GM12801 (cell line): ENCODE measurements around the gene CRACDL.

Source experiments
- TF ChIP-seq, protein P1 (sequence below): IDR thresholded peaks from one replicate; pipeline ENCODE4 v1.5.1; 2011; ENCODE audit warnings: control low read depth; ENCODE audit not compliant: insufficient read length; ENCODE audit errors: extremely low read depth

The CRACDL gene

DNA sequence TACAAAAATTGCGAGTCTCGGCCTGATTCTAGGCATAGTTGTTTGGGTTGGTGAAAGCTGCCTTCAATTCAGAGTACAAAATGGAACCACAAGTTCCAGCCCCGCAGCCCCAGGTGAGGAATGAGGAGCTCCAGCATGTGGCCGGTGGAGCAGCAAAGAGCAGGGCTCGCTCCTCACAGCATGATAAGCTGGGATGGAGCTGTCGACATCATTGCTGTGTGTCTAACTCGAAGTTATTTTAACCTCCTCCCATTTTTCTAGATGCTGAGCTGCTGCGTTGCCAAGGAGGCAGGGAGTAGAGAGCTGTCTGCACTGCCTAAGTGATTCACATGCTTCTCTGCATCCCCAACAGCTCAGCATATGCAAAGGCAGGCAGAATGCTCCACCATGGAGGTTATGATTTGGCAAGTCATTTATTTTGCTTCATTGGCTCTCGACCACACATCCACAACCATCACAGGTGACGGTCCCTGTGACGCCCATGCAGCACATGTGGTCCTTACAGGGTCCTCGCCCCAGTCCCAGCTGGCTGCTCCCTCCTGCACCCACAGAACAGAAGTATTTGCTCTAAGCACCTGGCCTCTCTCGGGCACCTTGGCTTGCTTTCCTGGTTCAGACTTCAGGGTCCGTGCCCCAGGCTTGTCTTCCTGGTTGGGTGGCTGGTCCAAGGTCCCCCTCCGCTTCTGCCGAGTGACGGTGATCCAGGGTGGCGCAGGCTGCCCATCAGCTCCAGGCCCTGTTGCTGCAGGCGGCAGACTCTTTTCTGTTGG lies 139.1 kb downstream of the CRACDL start:
- TF ChIP-seq, protein P1, sequence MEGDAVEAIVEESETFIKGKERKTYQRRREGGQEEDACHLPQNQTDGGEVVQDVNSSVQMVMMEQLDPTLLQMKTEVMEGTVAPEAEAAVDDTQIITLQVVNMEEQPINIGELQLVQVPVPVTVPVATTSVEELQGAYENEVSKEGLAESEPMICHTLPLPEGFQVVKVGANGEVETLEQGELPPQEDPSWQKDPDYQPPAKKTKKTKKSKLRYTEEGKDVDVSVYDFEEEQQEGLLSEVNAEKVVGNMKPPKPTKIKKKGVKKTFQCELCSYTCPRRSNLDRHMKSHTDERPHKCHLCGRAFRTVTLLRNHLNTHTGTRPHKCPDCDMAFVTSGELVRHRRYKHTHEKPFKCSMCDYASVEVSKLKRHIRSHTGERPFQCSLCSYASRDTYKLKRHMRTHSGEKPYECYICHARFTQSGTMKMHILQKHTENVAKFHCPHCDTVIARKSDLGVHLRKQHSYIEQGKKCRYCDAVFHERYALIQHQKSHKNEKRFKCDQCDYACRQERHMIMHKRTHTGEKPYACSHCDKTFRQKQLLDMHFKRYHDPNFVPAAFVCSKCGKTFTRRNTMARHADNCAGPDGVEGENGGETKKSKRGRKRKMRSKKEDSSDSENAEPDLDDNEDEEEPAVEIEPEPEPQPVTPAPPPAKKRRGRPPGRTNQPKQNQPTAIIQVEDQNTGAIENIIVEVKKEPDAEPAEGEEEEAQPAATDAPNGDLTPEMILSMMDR = no peak

DNA sequence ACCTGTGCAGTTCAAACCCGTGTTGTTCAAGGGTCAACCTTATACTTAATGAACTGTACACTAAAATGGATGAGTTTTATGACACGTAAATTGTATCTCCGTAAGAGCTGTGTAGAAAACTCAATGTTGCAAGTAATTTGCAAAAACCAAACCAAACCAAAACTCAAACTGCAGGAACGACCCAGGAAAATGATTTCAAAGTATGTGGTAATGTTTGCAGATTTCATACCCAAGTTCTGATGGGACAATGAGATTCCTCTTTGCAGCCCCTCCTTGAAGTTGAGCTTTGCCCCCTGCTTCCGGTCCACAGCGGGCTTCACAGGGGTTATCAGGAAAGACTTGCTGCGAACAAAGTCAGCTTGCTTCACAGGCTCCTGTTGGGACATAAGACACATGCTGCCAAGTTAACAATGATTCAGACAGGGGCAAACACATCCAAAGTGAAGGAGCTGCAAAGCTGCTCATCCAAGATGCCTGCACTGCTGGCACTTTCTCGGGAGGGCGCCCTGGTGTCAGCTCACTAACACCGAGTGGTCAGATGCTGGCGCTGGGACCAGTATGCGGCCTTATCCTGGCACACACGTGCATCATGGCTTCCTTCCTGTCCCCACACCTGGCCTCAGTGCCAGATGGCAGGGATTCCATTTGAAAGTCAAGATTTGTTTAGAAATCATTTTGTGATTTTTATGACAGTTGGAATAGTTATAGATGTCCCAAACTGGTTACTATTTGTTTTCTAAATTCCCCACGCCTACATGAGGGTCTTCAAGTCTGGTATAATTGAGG lies 139.9 kb downstream of the CRACDL start:
- TF ChIP-seq, protein P1 = no peak

DNA sequence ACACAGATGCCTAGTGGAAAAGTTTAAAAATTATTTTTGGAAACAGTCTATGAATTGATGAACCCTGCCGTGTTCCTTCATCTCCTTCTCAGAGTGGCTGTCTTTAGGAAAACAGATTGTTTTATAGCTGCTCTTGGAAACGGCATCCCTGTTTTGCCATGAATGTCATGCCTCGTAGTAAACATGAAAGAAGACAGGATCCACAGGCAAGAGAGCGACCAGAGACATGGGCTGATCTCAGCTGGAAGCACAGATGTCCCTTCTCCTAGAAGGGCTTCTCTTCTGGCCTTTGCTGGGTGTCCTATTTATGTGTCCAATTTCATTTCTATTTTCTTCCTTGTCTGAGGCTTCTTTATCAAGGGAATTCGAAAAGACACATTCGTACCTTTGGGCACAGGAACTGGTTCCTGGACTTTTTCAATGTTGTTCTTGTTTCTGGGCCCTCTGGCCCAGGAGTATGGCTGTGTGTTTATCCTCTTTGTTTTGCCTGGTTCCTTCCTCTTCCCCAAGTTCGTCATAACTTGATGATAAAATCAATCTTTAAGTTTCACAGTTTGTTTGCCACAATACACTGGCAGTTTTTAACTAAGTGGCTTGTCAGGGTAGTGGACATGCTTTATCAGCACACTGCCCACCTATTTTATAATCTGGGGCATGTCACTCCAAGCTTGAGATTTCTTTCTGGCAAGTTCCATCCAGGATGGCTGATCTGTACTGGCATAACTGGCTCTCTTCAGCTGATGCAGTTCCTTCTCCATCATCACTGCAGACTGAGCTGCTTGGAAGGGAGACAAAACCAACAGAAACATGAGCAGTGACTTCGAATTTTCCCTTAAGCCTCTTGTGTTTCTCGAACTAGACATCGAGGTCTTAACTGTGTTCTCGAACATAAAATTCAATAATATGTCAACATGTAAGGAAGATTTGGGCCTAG lies 141.9 kb downstream of the CRACDL start:
- TF ChIP-seq, protein P1 = no peak

DNA sequence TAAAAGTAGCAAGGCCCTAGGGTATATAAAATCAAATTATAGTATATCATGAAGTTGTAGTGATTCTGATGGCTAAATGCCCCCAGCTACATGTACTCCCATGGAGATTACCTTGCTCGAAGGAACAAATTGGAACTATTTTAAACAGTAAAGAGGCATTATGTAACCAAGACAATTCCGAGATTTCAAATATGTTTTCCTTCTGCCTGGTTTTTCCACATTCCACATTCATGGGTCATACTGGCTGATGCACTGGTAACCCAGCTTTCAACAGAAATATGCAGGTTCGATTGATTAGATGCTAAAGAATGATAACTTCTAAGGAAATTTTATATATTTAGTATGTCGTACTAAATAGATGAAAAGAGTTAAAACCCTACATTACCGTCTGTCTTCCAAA lies 142.8 kb downstream of the CRACDL start:
- TF ChIP-seq, protein P1 = no peak

DNA sequence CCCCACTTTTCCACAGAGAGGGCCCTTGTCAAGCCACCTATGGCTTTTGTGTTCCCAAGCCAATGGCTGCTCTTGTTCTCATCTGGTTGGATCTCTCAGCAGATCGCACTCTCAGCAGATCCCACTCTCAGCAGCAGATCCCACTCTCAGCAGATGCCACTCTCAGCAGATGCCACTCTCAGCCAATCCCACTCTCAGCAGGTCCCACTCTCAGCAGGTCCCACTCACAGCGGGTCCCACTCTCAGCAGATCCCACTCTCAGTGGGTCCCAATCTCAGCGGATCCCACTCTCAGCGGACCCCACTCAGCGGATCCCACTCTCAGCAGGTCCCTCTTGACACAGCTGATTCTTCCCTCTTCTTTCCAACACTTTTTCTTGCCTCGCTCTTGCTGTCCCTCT lies 145.8 kb downstream of the CRACDL start:
- TF ChIP-seq, protein P1 = no peak

DNA sequence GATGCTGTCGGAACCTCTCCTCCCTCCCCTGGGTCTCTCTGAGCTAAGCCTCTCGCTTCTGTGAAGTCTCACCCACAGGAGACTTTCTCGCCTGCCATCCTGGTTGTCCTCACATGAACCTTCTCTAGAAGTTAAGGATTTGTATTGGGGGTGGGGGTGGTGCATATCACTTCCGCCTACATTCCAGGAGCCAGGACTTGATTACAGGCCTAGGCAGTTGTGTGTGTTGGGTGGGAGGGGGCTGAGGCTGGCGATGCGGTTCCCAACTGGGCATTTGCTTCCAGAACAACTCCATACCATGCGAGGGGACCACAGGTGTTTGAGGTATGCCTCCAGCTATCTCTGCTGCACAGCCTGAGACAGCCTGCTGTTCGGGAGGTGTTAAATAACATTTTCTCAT lies 148.3 kb downstream of the CRACDL start:
- TF ChIP-seq, protein P1 = no peak

DNA sequence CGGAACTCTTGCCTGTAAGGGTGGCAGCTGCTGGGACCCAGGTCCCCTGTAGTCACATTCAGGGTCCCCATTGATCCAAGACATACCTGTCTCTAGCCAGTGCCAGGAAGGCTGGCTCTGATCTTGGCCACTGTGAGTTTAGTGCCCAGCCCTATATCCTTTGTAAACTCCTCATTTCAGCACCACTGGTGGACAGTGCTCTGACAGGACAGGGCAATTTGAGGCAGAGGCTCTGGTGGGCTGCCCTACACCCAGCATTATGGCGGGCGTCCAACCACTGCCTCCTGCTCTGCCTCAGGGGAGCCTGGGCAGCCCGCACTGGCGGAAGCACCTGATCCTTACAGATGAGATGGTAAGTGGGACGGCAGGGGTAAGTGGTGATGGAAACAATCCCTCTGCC lies 149.8 kb downstream of the CRACDL start:
- TF ChIP-seq, protein P1 = no peak
